Keratinocyte (primary cell): ENCODE data around the gene MYL6. TPM values are rescaled to one million over a fixed set of nuclear protein-coding genes. Genes with fewer than 3 reads are reported as not detected.

Experiments
- DNase-seq: peaks from one replicate; pipeline ENCODE4 v3.0.0-alpha.2; 2011; ENCODE audit warnings: low read depth, missing footprints, low spot score
- FAIRE-seq: peaks from 2 replicates; lab custom pipeline; 2011; peaks lifted over from hg19 to GRCh38; lab: Jason Lieb, UNC
- H2AFZ ChIP-seq: 2 replicates; pipeline ENCODE4 v1.6.0; 2012; ENCODE audit warnings: low read length, control low read depth, inconsistent platforms; ENCODE audit not compliant: control insufficient read depth
- H3K27ac ChIP-seq: 2 replicates; pipeline ENCODE4 v1.5.1; 2011; ENCODE audit warnings: low read length; ENCODE audit not compliant: control insufficient read depth, insufficient read depth
- H3K27me3 ChIP-seq: 3 replicates; pipeline ENCODE4 v1.6.0; 2011; ENCODE audit warnings: low read length; ENCODE audit not compliant: control insufficient read depth, insufficient read depth; ENCODE audit errors: extremely low read depth
- H3K36me3 ChIP-seq, 2 experiments: 2 replicates in 1 of 2; 3 replicates in 1 of 2; pipeline ENCODE4 v1.5.1; 2011; ENCODE audit warnings: low read length in 2 of 2, mild to moderate bottlenecking in 1 of 2; ENCODE audit not compliant: control insufficient read depth in 2 of 2, insufficient read depth in 2 of 2; ENCODE audit errors: extremely low read depth in 1 of 2
- H3K4me1 ChIP-seq: 3 replicates; pipeline ENCODE4 v1.5.1; 2011; ENCODE audit warnings: low read length; ENCODE audit not compliant: control insufficient read depth, insufficient read depth; ENCODE audit errors: extremely low read depth
- H3K4me2 ChIP-seq: 3 replicates; pipeline ENCODE4 v1.6.0; 2011; ENCODE audit warnings: low read depth, low read length; ENCODE audit not compliant: control insufficient read depth, insufficient read depth; ENCODE audit errors: extremely low read depth
- H3K4me3 ChIP-seq, 3 experiments: fragments of 200-600 bp in 1 of 3; sonication (generic) in 1 of 3; 2 replicates in 2 of 3; 3 replicates in 1 of 3; pipeline ENCODE4 v1.5.1; 2011 to 2016; ENCODE audit warnings: low read length in 3 of 3, mild to moderate bottlenecking in 3 of 3, control low read depth in 2 of 3, inconsistent platforms in 1 of 3, low read depth in 1 of 3, mixed read lengths in 1 of 3, mixed run types in 1 of 3, moderate library complexity in 1 of 3; ENCODE audit not compliant: control insufficient read depth in 2 of 3, insufficient read depth in 2 of 3; ENCODE audit errors: extremely low read depth in 1 of 3
- H3K79me2 ChIP-seq: 2 replicates; pipeline ENCODE4 v1.6.0; 2012; ENCODE audit warnings: low read length; ENCODE audit not compliant: control insufficient read depth, insufficient read depth
- H3K9ac ChIP-seq: 3 replicates; pipeline ENCODE4 v1.6.0; 2011; ENCODE audit warnings: low read length; ENCODE audit not compliant: control insufficient read depth, insufficient read depth; ENCODE audit errors: extremely low read depth
- H3K9me1 ChIP-seq: 3 replicates; pipeline ENCODE4 v1.6.0; 2011; ENCODE audit warnings: low read length; ENCODE audit not compliant: control insufficient read depth, insufficient read depth; ENCODE audit errors: extremely low read depth
- H3K9me3 ChIP-seq: 2 replicates; pipeline ENCODE4 v1.5.1; 2012; ENCODE audit warnings: low read depth, low read length; ENCODE audit not compliant: control insufficient read depth
- H4K20me1 ChIP-seq: 3 replicates; pipeline ENCODE4 v1.6.0; 2011; ENCODE audit warnings: low read length; ENCODE audit not compliant: control insufficient read depth, insufficient read depth; ENCODE audit errors: extremely low read depth
- EZH2 ChIP-seq: IDR thresholded peaks from one replicate; pipeline ENCODE4 v1.6.1; 2012; ENCODE audit warnings: inconsistent platforms, mild to moderate bottlenecking, low read length, moderate library complexity
- dilution Hi-C: fragments of 300-500 bp; cut with MboI; formaldehyde crosslinking; loops from one replicate; pipeline ENCODE4 v1.7.0; 2020; ENCODE audit warnings: low sequenced_read_pairs; ENCODE audit not compliant: extremely low pct_ligation_motif_present
- polyA plus RNA-seq, 5 experiments: library from polyadenylated mRNA; depleted of rRNA in 3 of 5; stranded (reverse) in 3 of 5; stranded (forward) in 1 of 5; unstranded in 1 of 5; fragments of >200 nt; gene quantifications; 1 replicate in 1 of 5; 2 replicates in 3 of 5; 3 replicates in 1 of 5; pipeline versions ENCODE4 v1.2.1 to v1.2.3, GENCODE V29; 2011 to 2012; ENCODE audit warnings: missing spikeins in 2 of 5, low read depth in 1 of 5, low replicate concordance in 1 of 5
- TF ChIP-seq, protein P1 (sequence below), 3 experiments: IDR thresholded peaks in 1 of 3; conservative IDR thresholded peaks in 1 of 3; optimal IDR thresholded peaks in 1 of 3; 2 replicates in 2 of 3; 3 replicates in 1 of 3; pipeline versions ENCODE3 to v1.5.1; 2011; ENCODE audit warnings: low read length in 3 of 3, mild to moderate bottlenecking in 3 of 3, moderate library complexity in 2 of 3, control low read depth in 1 of 3, inconsistent platforms in 1 of 3; ENCODE audit not compliant: insufficient read depth in 2 of 3; ENCODE audit errors: extremely low read depth in 1 of 3

The MYL6 gene
- polyA plus RNA-seq, 1 donor (not counting 4 experiments of a cell fraction or from before 2014, with no cell fraction given): 4,542 TPM

DNA sequence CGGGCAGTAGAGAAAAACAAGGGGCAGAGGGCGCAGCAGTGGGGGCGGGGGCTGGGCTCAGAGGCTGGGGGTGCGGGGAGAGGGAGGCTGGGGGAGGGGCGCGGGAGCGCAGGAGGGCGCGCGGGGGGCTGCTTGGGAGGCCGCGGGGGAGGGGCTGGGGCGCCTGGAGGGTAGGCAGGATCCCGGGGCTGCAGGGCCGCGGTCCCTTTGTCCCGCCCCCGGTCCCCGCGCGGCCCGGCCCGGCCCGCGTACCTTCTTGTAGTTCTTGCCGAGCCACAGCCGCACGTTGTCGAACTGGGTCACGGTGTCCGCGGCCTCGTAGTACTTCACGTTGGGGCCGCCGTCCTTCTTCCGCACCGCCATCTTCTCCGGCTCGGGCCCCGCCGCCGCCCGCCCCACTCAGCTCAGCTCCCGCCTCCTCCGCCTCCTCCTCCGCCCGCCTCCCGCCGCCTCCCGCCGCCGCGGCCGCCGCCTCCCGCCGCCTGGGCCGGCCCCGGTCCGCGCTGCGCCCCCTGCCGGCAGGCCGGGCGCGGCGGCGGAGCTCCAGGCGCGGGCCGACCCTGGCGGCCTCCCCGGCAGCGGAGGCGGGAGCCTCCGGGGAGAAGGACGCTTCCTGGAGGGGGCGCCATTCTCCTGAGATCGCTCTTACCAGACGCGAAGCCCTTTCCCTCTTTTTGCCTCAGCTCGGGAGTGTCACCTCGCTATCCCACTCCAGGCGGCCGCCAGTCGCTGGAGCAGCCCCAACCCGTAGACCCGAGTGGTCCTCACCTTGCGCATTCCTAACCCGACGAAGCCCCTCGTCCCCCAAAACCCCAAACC lies 31.1 kb downstream of the MYL6 start, which contains the start of gene SMARCC2:
TSS of gene SMARCC2 (minus strand) at position 385 of the 819 bp plus-strand sequence. CDS start at position 363, 22 bp downstream.
- DNase-seq (peak; percentile 53), FAIRE-seq (no peak)
- Histone ChIP-seq H3K4me1 (peaks cover 13% of the 10 kb centered on the region), H3K27me3 (no peaks in the 10 kb centered on the region), H3K9ac (peak within 1 kb of the TSS; percentile 84), H3K4me2 (peak within 1 kb of the TSS; percentile 100), H3K9me3 (no peaks in the 10 kb centered on the region), H3K79me2 (peaks cover 27% of the 10 kb centered on the region), H3K9me1 (no peaks in the 10 kb centered on the region), H3K4me3 (peak within 1 kb of the TSS; percentile 84 to 89 (median 88)), H3K27ac (peak within 1 kb of the TSS; percentile 70), H4K20me1 (no peaks in the 10 kb centered on the region), H2AFZ (peak within 1 kb of the TSS; percentile 98), H3K36me3 (peaks cover 6 to 14% of the 10 kb centered on the region in 2 experiments)
- dilution Hi-C loops: no loop called here
- TF ChIP-seq, protein P1, sequence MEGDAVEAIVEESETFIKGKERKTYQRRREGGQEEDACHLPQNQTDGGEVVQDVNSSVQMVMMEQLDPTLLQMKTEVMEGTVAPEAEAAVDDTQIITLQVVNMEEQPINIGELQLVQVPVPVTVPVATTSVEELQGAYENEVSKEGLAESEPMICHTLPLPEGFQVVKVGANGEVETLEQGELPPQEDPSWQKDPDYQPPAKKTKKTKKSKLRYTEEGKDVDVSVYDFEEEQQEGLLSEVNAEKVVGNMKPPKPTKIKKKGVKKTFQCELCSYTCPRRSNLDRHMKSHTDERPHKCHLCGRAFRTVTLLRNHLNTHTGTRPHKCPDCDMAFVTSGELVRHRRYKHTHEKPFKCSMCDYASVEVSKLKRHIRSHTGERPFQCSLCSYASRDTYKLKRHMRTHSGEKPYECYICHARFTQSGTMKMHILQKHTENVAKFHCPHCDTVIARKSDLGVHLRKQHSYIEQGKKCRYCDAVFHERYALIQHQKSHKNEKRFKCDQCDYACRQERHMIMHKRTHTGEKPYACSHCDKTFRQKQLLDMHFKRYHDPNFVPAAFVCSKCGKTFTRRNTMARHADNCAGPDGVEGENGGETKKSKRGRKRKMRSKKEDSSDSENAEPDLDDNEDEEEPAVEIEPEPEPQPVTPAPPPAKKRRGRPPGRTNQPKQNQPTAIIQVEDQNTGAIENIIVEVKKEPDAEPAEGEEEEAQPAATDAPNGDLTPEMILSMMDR (optimal IDR thresholded peaks at IDR 0.05 in 1 of 3, IDR thresholded peaks at IDR 0.05 in 1 of 3, conservative IDR thresholded peaks at IDR 0.05 in 1 of 3; ENCODE audit: extremely low read depth in 1 of 3, insufficient read depth in 2 of 3, low read length in 3 of 3): peak; percentile 60 to 89 (median 81)
- no peak for TF ChIP-seq EZH2

DNA sequence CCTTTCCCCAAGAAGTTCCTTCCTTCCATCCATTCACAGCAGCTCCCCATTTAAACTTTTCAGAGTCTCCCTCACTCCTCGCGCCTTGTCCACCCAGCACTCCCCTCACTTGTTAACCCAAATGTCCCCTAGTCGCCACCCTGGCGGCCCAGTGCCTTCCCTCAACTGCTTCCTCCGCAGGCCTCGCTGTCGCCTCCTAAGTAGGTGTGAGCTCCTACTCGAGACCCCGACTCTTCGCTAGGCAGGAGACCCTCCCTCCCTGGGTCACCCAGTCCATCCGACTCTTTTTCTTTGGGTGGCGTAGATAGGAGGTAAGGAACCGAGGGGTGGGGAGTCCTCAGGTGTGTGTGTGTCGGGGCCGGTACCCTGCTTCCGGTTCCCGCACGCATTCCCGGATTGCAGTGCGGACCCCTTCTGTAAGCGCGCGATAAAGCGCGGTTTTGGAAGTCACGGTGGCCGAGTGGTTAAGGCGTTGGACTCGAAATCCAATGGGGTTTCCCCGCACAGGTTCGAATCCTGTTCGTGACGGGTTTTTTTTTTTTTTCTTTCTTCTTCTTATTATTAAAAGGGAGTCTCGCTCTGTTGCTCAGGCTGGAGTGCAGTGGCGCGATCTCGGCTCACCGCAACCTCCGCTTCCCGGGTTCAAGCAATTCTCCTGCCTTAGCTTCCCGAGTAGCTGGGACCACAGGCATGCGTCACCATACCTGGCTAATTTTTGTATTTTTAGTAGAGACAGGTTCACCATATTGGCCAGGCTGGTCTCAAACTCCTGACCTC lies 31.9 kb downstream of the MYL6 start:
- Histone ChIP-seq H3K4me3 (peak overlapping the region; percentile 54 to 88 (median 80)), H3K4me2 (peak overlapping the region; percentile 85), H3K36me3 (peaks cover 1 to 8% of the 10 kb centered on the region in 2 experiments), H3K4me1 (peaks cover 13% of the 10 kb centered on the region), H3K79me2 (peaks cover 27% of the 10 kb centered on the region), H3K27ac (peak overlapping the region; percentile 70), H3K9me3 (no peaks in the 10 kb centered on the region), H3K9ac (peak overlapping the region; percentile 84), H4K20me1 (no peaks in the 10 kb centered on the region), H3K27me3 (no peaks in the 10 kb centered on the region), H3K9me1 (no peaks in the 10 kb centered on the region), H2AFZ (peak overlapping the region; percentile 98)
- FAIRE-seq (no peak), DNase-seq (peak; percentile 71)
- TF ChIP-seq, protein P1 (optimal IDR thresholded peaks at IDR 0.05 in 1 of 3, IDR thresholded peaks at IDR 0.05 in 1 of 3, conservative IDR thresholded peaks at IDR 0.05 in 1 of 3; ENCODE audit: extremely low read depth in 1 of 3, insufficient read depth in 2 of 3, low read length in 3 of 3): no peak
- no peak for TF ChIP-seq EZH2
- dilution Hi-C loops: no loop called here
